DMS153 treated with DMSO at 0.1 percent for 48 hours (cell line): ENCODE measurements around the gene ADGRD1.
A peak's percentile ranks its signal among the peaks of the same experiment; 100 is the strongest.

Experiments used
- DNase-seq: peaks from one replicate; lab custom pipeline; 2025; ENCODE audit not compliant: unreplicated experiment; lab: John Stamatoyannopoulos, UW

ADGRD1 gene

GRCh38 chr12:131038961-131039950 is 85.5 kb downstream of the ADGRD1 start:
- DNase-seq: no peak

GRCh38 chr12:131040491-131040890 is 86.8 kb downstream of the ADGRD1 start:
- DNase-seq: no peak

- DNase-seq: peak; percentile 6
Measured at GRCh38 chr12:131041216-131041967, 87.7 kb downstream of the ADGRD1 start.

- DNase-seq: no peak
Measured at GRCh38 chr12:131041968-131042833, 88.5 kb downstream of the ADGRD1 start.

GRCh38 chr12:131042834-131043245 is 89.1 kb downstream of the ADGRD1 start:
- DNase-seq: no peak

GRCh38 chr12:131043401-131043871 is 89.7 kb downstream of the ADGRD1 start:
- no peak for DNase-seq

GRCh38 chr12:131044136-131044535 is 90.4 kb downstream of the ADGRD1 start:
- no peak for DNase-seq

- peak; percentile 27 for DNase-seq
Measured at GRCh38 chr12:131044760-131045381, 91.2 kb downstream of the ADGRD1 start.

- no peak for DNase-seq
Measured at GRCh38 chr12:131045705-131046460, 92.2 kb downstream of the ADGRD1 start.

GRCh38 chr12:131046813-131047788 is 93.4 kb downstream of the ADGRD1 start:
- no peak for DNase-seq

GRCh38 chr12:131047789-131048610 is 94.3 kb downstream of the ADGRD1 start:
- no peak for DNase-seq

GRCh38 chr12:131048611-131048990 is 94.9 kb downstream of the ADGRD1 start:
- no peak for DNase-seq

GRCh38 chr12:131049002-131049401 is 95.3 kb downstream of the ADGRD1 start:
- DNase-seq: no peak

- DNase-seq: no peak
Measured at GRCh38 chr12:131049549-131050339, 96.0 kb downstream of the ADGRD1 start.

- DNase-seq: no peak
Measured at GRCh38 chr12:131050463-131051154, 96.9 kb downstream of the ADGRD1 start.

- no peak for DNase-seq
Measured at GRCh38 chr12:131051155-131051473, 97.4 kb downstream of the ADGRD1 start.
